Upper lobe of right lung (tissue), 1 donor: ENCODE measurements around the gene ZNF783. TPM values are rescaled to one million over a fixed set of nuclear protein-coding genes. Genes with fewer than 3 reads are reported as not detected.

Experiments used
- ATAC-seq: fragments of 200-7000 bp; cut with Tn5 transposase; one replicate; pipeline ENCODE4 v1.9.1; 2020; ENCODE audit warnings: mild to moderate bottlenecking, moderate library complexity
- DNase-seq: peaks from one replicate; pipeline ENCODE4 v3.0.0-alpha.2; 2020
- H3K27ac ChIP-seq: fragments of 200-600 bp; one replicate; pipeline ENCODE4 v1.8.0; 2022
- H3K27me3 ChIP-seq: fragments of 200-600 bp; one replicate; pipeline ENCODE4 v1.8.0; 2022; ENCODE audit warnings: mild to moderate bottlenecking
- H3K36me3 ChIP-seq: fragments of 200-600 bp; one replicate; pipeline ENCODE4 v1.8.0; 2022
- H3K4me1 ChIP-seq: fragments of 200-600 bp; one replicate; pipeline ENCODE4 v1.8.0; 2022
- H3K4me3 ChIP-seq: fragments of 200-600 bp; one replicate; pipeline ENCODE4 v1.8.0; 2022; ENCODE audit warnings: mild to moderate bottlenecking
- H3K9me3 ChIP-seq: fragments of 200-600 bp; one replicate; pipeline ENCODE4 v1.8.0; 2022
- CTCF ChIP-seq: fragments of 200-600 bp; IDR thresholded peaks from one replicate; pipeline ENCODE4 v1.8.0; 2022; ENCODE audit warnings: antibody characterized with exemption
- intact Hi-C: fragments of 100-400 bp; cut with DNase I; formaldehyde crosslinking; loops from one replicate; pipeline ENCODE4 v1.11.0; 2022
- total RNA-seq: library from RNA; stranded (reverse); fragmentation: NEBNext Ultra II Directional; extraction: Animal tissue kit (Norgen Biotek cat#: 25700); gene quantifications from one replicate; pipeline ENCODE4 v1.2.1, GENCODE V29; 2021
- donor health status: DM: no; HTN: yes; CAD: no; lungs with severe emphysema.

ZNF783 gene
- total RNA-seq, 1 donor from 2014 or later = 18.8 TPM

GRCh38 chr7:149281508-149282330 is 19.7 kb downstream of the ZNF783 start:
- H3K36me3 ChIP-seq = peaks cover 38% of the 10 kb centered on the region
- no peak overlapping the region for H3K4me3 ChIP-seq
- intact Hi-C loops = no loop called here
- no peaks in the 10 kb centered on the region for H3K27me3 ChIP-seq
- peaks cover 7% of the 10 kb centered on the region for H3K4me1 ChIP-seq
- H3K27ac ChIP-seq = no peak overlapping the region
- no peak for DNase-seq
- H3K9me3 ChIP-seq = no peaks in the 10 kb centered on the region
- no peak for ATAC-seq
- TF ChIP-seq CTCF = no peak

- Histone ChIP-seq H3K27ac (no peak overlapping the region), H3K27me3 (no peaks in the 10 kb centered on the region), H3K4me1 (peaks cover 7% of the 10 kb centered on the region), H3K4me3 (no peak overlapping the region), H3K36me3 (peaks cover 36% of the 10 kb centered on the region), H3K9me3 (no peaks in the 10 kb centered on the region)
- intact Hi-C loops = no loop called here
- ATAC-seq (no peak), DNase-seq (no peak)
- TF ChIP-seq CTCF = no peak
Observed at GRCh38 chr7:149282331-149282655, 20.3 kb downstream of the ZNF783 start.

- Histone ChIP-seq H3K27me3 (no peaks in the 10 kb centered on the region), H3K9me3 (no peaks in the 10 kb centered on the region), H3K4me1 (peaks cover 7% of the 10 kb centered on the region), H3K4me3 (no peak overlapping the region), H3K27ac (no peak overlapping the region), H3K36me3 (peaks cover 26% of the 10 kb centered on the region)
- DNase-seq (no peak), ATAC-seq (no peak)
- no peak for TF ChIP-seq CTCF
- intact Hi-C loops = no loop called here
Observed at GRCh38 chr7:149283321-149283720, 21.3 kb downstream of the ZNF783 start.

- intact Hi-C loops = no loop called here
- TF ChIP-seq CTCF = no peak
- Histone ChIP-seq H3K36me3 (peaks cover 16% of the 10 kb centered on the region), H3K9me3 (no peaks in the 10 kb centered on the region), H3K4me3 (peak overlapping the region; percentile 74), H3K27ac (no peak overlapping the region), H3K27me3 (no peaks in the 10 kb centered on the region), H3K4me1 (peaks cover 7% of the 10 kb centered on the region)
- ATAC-seq = no peak
- no peak for DNase-seq
Observed at GRCh38 chr7:149284343-149284742, 22.3 kb downstream of the ZNF783 start.

- no peak for TF ChIP-seq CTCF
- DNase-seq (peak; percentile 98), ATAC-seq (peak; percentile 97)
- peak overlapping the region; percentile 74 for H3K4me3 ChIP-seq
- peaks cover 13% of the 10 kb centered on the region for H3K36me3 ChIP-seq
- intact Hi-C loops = no loop called here
- peak overlapping the region; percentile 42 for H3K27ac ChIP-seq
- no peaks in the 10 kb centered on the region for H3K9me3 ChIP-seq
- H3K4me1 ChIP-seq = peaks cover 7% of the 10 kb centered on the region
- H3K27me3 ChIP-seq = no peaks in the 10 kb centered on the region
Observed at GRCh38 chr7:149284850-149285585, 23.0 kb downstream of the ZNF783 start.
